GF-D8 (cell line): ENCODE measurements around the gene HOXA7.

ENCODE experiments used
- DNase-seq: peaks from one replicate; lab custom pipeline; 2025; lab: John Stamatoyannopoulos, UW

The HOXA7 gene

GRCh38 chr7:27193335-27194001 is 37.0 kb upstream of the HOXA7 start:
- DNase-seq, result no peak

- no peak for DNase-seq
Observed at GRCh38 chr7:27192546-27193334, 36.3 kb upstream of the HOXA7 start.

- DNase-seq, result no peak
Observed at GRCh38 chr7:27191833-27192545, 35.5 kb upstream of the HOXA7 start.

GRCh38 chr7:27191161-27191731 is 34.8 kb upstream of the HOXA7 start:
- DNase-seq, result no peak

GRCh38 chr7:27189997-27190748 is 33.7 kb upstream of the HOXA7 start:
- peak; percentile 78 for DNase-seq

DNA sequence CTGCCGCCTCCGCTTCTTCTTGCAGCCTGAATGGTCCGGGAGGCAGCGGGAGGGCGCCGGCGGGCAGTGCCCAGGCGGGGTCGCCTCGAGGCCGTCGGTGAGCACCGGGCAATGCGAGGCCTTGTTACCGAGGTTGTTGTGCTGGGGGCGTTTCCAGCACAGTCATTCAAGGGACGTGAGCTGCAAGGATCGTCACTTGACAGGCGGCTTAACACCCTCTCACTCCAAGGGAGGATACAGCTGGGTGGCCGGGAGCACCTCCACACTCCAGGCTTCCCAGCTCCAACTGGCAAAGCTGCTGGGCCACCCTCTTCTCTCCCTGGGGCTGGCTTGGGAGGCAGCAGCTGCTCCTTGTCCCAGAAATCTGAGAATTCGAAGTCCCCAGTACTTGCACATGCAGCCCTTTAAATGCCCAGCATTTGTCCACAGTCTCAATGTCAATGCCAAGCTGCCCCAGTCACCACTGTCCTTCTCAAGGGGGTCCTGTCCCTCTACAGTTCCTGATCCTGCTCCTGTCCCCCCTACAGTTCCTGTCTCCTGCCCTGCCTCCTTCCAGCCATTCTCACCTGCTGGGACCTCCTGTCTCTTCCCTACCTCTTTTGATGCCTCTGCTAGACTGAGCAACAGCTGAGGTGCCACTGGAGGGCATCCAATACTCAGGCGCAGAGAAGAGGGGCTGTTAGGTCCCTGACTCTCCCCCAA is 33.0 kb upstream of the HOXA7 start:
- DNase-seq, result peak; percentile 65

DNA sequence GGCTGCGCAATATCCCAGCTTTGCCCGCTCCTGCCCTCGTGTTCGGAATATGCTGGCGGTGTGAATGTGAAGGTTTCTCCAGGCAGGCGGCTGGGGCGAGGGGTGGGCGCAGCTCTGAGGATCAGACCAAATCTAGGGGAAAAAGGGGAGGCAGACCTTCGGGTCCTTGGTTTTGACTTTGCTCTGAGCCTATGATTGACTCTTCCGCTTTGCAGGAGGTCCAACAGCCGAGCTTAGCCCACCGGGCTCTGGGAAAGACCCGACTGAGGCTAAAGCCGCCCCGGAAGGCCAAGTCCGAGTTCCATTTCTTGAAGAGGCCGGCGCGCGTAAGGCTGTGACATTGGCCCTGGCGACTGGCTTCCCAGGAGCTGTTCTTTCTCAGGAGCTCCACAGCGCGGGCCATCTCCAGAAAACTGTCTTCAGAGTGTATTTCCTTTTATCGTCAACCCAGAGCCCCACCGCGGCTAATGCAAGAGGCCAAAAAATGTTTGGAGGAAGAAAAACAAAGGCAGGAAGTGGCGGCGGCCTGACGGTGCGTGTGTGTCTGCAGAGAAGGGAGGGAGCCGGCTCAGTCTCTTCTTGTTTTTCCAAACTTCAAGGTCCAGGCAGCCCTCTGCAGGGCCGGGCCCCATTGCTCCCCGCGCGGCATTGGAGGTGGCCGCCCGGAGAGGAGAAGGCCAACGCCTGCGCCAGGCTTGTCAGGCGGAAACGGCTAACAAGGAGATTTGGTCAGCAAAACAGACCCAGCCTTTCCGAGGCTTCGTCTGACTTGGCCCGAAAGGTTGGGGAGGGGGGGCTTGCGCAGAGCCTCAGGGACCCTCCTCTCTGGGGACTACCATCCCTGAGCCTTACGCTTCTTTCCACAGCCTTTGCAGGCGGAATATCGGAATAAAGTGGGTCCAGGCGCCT is 32.2 kb upstream of the HOXA7 start:
- DNase-seq, result peak; percentile 83

GRCh38 chr7:27187475-27188385 is 31.3 kb upstream of the HOXA7 start:
- no peak for DNase-seq

DNA sequence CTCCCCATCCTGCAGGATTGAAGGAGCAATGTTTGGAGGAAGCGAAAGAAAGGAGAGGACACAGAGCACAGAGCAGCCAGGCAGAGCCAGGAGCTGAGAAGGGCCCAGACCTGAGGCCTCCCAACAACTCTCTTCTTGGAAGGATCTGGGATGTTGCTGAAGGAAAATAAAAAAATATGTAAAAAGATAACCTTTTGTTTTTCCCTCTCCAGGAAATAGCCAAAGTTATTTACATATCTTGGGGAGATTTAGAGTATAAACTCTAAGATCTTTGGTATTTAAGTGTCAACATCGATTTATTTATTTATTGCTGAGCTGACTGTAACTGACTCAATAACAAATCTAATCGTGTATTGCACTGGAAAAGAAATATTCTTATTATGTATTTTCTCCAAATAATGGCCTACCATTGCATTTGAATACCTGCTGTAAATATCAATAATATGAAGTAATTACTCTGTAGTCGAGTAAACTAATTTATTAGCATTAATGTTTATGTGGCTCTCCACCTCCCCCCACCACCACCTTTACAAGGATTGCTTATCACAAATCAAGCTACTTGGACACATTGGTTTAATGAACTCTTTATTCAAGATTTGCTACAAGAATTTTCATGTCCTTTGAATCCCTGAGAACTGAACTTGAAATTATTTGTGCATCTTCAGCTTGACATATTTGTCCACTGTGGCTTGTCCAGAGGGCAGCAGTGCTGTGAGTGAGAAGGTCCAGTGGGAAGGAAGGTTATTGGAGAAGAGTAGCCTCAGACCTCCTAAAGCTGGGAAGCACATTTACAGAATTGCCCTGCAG is 30.4 kb upstream of the HOXA7 start:
- no peak for DNase-seq

DNA sequence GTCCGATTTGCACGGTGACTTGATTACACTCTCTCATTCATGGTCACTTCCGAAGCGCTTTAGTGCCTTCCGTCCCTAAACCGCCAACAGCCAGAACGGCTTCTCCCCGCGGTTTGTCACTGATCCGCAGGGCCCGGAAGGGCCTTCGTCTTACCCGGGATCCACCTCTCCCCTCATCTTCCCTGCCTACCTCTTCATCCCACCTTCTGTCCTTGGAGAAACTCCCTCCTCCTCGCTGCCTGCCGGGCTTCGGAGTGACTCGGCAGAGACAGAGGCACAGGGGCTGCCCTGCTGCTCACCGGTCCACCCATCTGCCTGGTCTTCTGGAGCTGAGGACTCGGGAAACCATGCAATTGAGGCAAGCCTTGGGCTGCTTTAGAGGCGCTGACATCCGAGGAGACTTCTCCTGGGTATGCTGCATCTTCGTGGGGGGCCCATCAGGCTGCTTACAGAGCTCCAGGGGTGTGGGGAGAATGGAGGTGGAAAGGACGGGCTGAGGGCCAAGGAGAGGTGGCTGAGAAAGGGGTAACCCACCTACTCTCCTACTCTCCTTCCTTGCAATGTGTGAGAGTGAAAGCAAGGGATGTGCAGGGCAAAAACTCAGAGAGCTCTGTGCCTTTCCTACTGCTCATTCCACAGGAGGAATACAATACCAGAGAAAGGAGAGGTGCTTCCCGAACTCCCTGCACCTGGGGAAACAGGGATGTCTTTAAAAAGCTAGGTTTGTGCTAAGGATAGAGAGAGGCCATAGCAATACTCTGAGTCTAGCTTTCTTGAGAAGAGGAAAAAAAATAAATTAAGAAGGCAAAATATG is 29.6 kb upstream of the HOXA7 start:
- DNase-seq, result no peak

DNA sequence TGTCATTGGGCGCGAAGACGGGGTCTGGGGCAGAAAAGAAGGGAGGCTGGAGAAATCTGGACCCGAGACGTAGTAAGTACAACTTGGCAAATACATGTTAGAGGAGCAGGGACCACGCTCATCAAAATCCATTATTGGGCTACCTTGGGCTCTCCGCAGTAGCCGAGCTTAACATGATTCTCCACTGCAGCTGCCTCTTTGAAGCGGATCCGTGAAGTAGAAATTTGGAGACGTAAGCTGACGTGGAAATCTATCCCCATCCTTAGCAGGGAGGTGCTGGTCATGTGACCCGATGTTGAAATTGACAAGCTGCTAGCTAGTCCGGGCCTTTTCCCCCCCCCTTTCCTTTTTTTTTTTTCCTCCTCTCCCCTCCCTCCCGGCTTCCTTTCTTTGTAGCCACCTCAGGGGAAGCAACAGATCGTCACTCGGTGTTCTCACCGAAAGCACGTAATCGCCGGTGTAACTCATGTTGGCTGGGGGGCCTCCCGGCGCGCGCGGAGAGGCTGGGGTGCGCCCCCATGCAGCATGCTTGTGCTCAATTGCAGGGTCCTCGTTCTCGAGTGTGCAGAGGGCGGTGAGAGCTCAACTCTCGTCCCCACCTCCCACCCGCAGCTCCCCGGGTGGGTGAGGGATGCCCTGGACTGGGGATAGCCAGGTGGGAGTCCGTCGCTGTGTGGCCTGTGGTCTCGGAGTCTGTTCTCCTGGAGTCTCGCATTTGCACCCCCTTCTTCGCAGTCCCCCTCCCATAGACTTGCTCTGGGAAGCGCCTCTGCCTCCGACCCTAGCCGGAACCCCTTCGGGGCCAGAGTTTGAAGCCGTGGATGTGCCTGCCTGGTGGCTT is 28.8 kb upstream of the HOXA7 start, which contains the start of gene HOXA11:
Gene HOXA11, minus strand, starts transcription at position 220 of the 841 bp plus-strand sequence. Its CDS starts 88 bp downstream, at position 132.
- peak; percentile 99 for DNase-seq

DNA sequence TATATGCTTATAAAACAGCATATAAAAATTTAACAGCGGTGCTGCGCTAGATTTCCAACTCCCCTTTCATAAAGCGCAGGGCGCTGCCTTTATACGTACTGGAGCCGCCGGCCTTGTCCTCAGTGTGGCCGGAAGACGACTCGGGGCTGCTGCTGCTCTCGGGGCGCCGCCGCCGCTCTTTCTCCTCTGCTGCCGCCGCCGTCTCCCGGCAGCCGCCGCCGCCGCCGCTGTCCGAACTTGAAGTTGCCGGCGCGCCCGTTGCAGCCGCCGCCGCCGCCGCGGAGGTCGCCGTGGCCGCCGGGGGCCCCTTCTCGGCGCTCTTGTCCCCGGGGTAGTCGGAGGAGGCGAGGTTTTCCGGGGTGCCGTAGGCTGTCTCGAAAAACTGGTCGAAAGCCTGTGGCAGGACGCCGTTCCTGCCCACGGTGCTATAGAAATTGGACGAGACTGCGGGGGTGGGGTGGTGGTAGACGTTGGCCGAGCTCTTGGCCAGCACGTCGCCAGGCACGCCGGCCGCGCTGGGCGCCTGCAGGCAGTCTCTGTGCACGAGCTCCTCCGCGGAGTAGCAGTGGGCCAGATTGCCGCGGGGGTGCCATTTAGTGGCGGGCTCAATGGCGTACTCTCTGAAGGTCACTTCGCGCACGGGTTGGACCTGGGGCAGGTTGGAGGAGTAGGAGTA is 28.0 kb upstream of the HOXA7 start:
- DNase-seq, result no peak

DNA sequence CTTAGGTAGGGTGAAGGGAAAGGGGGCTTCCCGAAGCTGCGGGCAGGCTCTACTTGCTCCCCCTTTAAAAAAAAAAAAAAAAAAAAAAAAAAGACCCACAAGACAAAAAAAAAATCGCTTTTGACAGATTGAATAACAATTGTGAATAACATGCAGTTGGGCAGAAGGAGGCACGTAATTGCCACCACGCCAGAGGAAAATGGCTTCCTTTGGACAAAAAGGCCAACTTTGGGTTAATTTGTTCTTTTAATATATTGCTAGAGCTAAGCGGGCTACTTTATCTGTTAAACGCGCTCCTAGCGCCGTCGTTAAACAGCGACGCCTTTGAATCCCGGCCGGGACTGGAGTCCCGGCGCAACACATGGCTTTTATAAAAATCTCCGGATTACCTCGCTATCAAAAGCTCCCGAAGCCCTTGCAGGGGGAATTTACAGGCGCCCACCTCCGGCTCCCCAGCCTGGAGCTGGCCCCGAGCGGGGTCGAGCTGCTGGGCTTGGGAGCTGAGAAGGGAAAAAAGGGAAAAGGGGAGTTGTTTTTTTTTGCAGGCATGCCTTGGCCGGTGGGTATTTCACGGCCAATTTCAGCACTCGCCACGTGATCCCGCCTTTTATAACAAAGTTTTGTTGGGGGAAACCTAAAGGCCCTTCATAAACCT is 27.3 kb upstream of the HOXA7 start:
- no peak for DNase-seq

DNA sequence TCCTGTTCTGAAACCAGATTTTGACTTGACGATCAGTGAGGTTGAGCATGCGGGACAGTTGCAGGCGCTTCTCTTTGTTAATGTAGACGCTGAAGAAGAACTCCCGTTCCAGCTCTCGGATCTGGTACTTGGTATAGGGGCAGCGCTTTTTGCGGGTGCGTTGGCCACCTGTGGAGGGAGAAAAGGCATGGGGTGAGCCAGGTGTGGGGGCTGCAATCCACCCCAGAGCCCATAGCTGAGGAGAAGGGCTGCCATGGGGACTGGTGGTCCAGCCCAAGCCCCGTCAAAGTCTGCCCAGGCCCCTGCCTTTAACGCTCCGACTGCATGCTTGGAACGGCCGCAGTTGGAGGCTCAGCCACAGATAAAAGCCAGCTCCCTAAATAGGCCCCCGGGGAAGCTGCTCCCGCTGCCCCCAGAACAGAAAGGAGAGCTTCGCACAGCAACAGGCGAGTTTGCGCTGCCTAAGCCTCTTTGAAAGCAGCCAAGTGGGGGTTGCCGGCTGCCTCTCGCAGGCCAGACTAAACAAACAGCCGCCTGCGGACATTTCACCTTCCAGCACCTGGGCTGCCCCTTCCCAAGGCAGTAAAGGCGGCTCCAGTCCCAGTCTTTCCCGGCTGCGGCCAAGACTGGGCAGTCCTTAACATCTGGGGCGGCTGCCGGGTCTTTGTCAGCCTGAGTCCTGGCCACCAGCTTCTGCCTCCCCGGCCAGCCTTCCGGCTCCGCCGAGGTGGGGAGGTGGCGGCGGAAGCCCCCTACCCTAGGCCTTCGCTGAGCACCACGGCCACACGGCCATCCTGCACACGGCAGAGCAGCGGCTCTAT is 26.6 kb upstream of the HOXA7 start:
- no peak for DNase-seq
